ENCODE results near the gene NFIC. TPM values are rescaled to one million over a fixed set of nuclear protein-coding genes. Genes with fewer than 3 reads are reported as not detected.

Gene NFIC
- total and polyA plus RNA-seq, 10 of the 15 experiments (the other 5 are each of a cell fraction or from before 2014, with no cell fraction given) = 0.71 to 53.5 (median 10.2) TPM

GRCh38 chr19:3357271-3357991 lies 9.0 kb upstream of the NFIC start:
- Histone ChIP-seq H3K27me3 (replicated peaks in 1 of 2; ENCODE audit: control insufficient read depth in 2 of 2, insufficient read depth in 2 of 2, low read length in 1 of 2) (no peaks in the 10 kb centered on the region), H3K9me3 (replicated peaks; ENCODE audit: control insufficient read depth, insufficient read depth, low read length) (no peaks in the 10 kb centered on the region), H3K36me3 (ENCODE audit: control insufficient read depth in 2 of 2, insufficient read depth in 2 of 2, low read length in 1 of 2) (no peaks in the 10 kb centered on the region), H2AFZ (ENCODE audit: control insufficient read depth, low read depth, low read length) (no peak overlapping the region), H3K79me2 (ENCODE audit: control insufficient read depth, insufficient read depth, low read length) (peaks cover 24% of the 10 kb centered on the region), H3K4me1 (ENCODE audit: control insufficient read depth, insufficient read depth, low read length) (peaks cover 19% of the 10 kb centered on the region), H3K4me3 (peak overlapping the region; percentile 69; the same call in 1 of the 2 replicates), H3K9ac (ENCODE audit: control insufficient read depth, insufficient read depth, low read length) (no peak overlapping the region), H3K27ac (ENCODE audit: control insufficient read depth, insufficient read depth) (no peak overlapping the region), H4K20me1 (ENCODE audit: control insufficient read depth, insufficient read depth) (no peaks in the 10 kb centered on the region), H3K4me2 (ENCODE audit: control insufficient read depth, insufficient read depth) (peak overlapping the region; percentile 100)
- ChIA-PET RAD21 (ENCODE audit: unreplicated experiment) (interaction anchor here (0.6 kb wide), 1 partner anchor 327 kb away, joined by 3 read pairs; no protein-coding TSS in a partner anchor), POLR2A (interaction anchor here (1.8 kb wide), 1 partner anchor 12 kb away, joined by 7 read pairs; no protein-coding TSS in a partner anchor), CTCF (interaction anchor here (1.1 to 2.2 kb wide), 2 partner anchors 53 to 72 kb away, joined by 3 to 12 read pairs; no protein-coding TSS in a partner anchor), SMC1A (ENCODE audit: uncharacterized antibody, unreplicated experiment) (interaction anchor here (1.2 to 1.4 kb wide), 2 partner anchors 11 to 72 kb away, joined by 3 to 4 read pairs; no protein-coding TSS in a partner anchor)
- peak; percentile 2; the same call in 2 of the 3 replicates for ATAC-seq
- intact Hi-C loops (cut with micrococcal nuclease; ENCODE audit: unreplicated experiment) (no loop called here), in situ Hi-C loops (cut with MboI) (loop anchor here (25.0 kb wide), 1 partner anchor 1495 kb away; the partner anchor contains the start of gene KLF16)
- no peak for FAIRE-seq
- 56% methylated on average over 12 of the region's 16 CpGs for WGBS (ENCODE audit: insufficient coverage, insufficient replicate concordance, low lambda C conversion rate, missing lambda C conversion rate)
- no peak for DNase-seq (ENCODE audit: low read depth, low spot score)
- no TSS peak for BruUV-seq (replicated peaks)
- TF ChIP-seq HDAC2 (IDR thresholded peaks at IDR 0.05) = no peak
- no peak for TF ChIP-seq PRDM15 (CRISPR knock-in tag; IDR thresholded peaks at IDR 0.05)
- peak in 1 of 2 experiments; percentile 14; a peak in 1 of 4 replicates for TF ChIP-seq IKZF2 (IDR thresholded peaks at IDR 0.05)
- no peak for TF ChIP-seq HDAC6 (IDR thresholded peaks at IDR 0.05; ENCODE audit: unreplicated experiment)
- TF ChIP-seq SP1 (IDR thresholded peaks at IDR 0.05; ENCODE audit: low read depth, low read length) = no peak
- peak; percentile 99 for TF ChIP-seq SMARCA5 (IDR thresholded peaks at IDR 0.05)
- TF ChIP-seq JUNB (IDR thresholded peaks at IDR 0.05) = no peak
- peak; percentile 84; the same call in 1 of the 2 replicates for TF ChIP-seq ZNF217 (IDR thresholded peaks at IDR 0.05)
- TF ChIP-seq TBL1XR1 (IDR thresholded peaks at IDR 0.05; ENCODE audit: low read depth, low read length) = no peak
- TF ChIP-seq PML (IDR thresholded peaks at IDR 0.05; ENCODE audit: low read length) = no peak
- no peak for TF ChIP-seq FOXM1 (IDR thresholded peaks at IDR 0.05; ENCODE audit: low read depth, low read length)
- TF ChIP-seq CUX1 (IDR thresholded peaks at IDR 0.05; ENCODE audit: insufficient replicate concordance, low read depth, low read length) = no peak
- no peak for TF ChIP-seq HDGF (IDR thresholded peaks at IDR 0.05)
- 0 out of 2 replicates have a peak, but pooled peaks have one; percentile 31 for TF ChIP-seq NBN (IDR thresholded peaks at IDR 0.05)
- no peak for TF ChIP-seq ZSCAN29 (IDR thresholded peaks at IDR 0.05)
